Upper lobe of left lung (tissue), 4 donors: ENCODE data around the gene RAB42.

Experiments used
- CTCF ChIP-seq, 6 experiments: fragments of 450-650 bp in 4 of 6; fragments of 200-600 bp in 2 of 6; sonication (generic) in 2 of 6; IDR thresholded peaks; one replicate each; pipeline ENCODE4 v1.5.1; 2016 to 2019; ENCODE audit warnings: antibody characterized with exemption in 6 of 6
- EP300 ChIP-seq, 4 donors: sonication (generic); formaldehyde crosslinking; IDR thresholded peaks; one replicate each; pipeline ENCODE4 v1.5.1; 2017; ENCODE audit warnings: antibody characterized with exemption in 4 of 4, control low read depth in 2 of 4
- POLR2A ChIP-seq, 4 donors: fragments of 450-650 bp; IDR thresholded peaks; one replicate each; pipeline ENCODE4 v1.5.1; 2016 to 2017; ENCODE audit warnings: antibody characterized with exemption in 4 of 4, mild to moderate bottlenecking in 2 of 4

GRCh38 chr1:28552758-28553663 is 39.1 kb upstream of the RAB42 start, which contains the start of gene TRNAU1AP:
- TF ChIP-seq CTCF (IDR thresholded peaks at IDR 0.05) (peak in 1 of 6 experiments; percentile 36), POLR2A (IDR thresholded peaks at IDR 0.05) (peak; percentile 37 to 88 (median 59)), EP300 (IDR thresholded peaks at IDR 0.05) (peak in 1 of 4 donors; percentile 73)
